DOHH2 (cell line): ENCODE data around the gene CFTR.

ENCODE experiments used
- EZH2phosphoT487 ChIP-seq: fragments of 200-600 bp; sonication (generic); IDR thresholded peaks from 2 replicates; pipeline ENCODE4 v1.6.1; 2017; ENCODE audit warnings: borderline replicate concordance, mild to moderate bottlenecking, antibody characterized with exemption, low read length, moderate library complexity, mixed read lengths
- TF ChIP-seq, protein P1 (sequence below): fragments of 200-600 bp; sonication (generic); IDR thresholded peaks from one replicate; pipeline ENCODE4 v1.5.1; 2014; ENCODE audit warnings: antibody characterized with exemption, mild to moderate bottlenecking, low read depth, low read length; ENCODE audit not compliant: poor library complexity, severe bottlenecking

- TF ChIP-seq, protein P1, sequence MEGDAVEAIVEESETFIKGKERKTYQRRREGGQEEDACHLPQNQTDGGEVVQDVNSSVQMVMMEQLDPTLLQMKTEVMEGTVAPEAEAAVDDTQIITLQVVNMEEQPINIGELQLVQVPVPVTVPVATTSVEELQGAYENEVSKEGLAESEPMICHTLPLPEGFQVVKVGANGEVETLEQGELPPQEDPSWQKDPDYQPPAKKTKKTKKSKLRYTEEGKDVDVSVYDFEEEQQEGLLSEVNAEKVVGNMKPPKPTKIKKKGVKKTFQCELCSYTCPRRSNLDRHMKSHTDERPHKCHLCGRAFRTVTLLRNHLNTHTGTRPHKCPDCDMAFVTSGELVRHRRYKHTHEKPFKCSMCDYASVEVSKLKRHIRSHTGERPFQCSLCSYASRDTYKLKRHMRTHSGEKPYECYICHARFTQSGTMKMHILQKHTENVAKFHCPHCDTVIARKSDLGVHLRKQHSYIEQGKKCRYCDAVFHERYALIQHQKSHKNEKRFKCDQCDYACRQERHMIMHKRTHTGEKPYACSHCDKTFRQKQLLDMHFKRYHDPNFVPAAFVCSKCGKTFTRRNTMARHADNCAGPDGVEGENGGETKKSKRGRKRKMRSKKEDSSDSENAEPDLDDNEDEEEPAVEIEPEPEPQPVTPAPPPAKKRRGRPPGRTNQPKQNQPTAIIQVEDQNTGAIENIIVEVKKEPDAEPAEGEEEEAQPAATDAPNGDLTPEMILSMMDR = no peak
- no peak for TF ChIP-seq EZH2phosphoT487
These were observed 35.2 kb upstream of the CFTR start for GRCh38 chr7:117444646-117445045.
